Uterus (tissue), 4 donors: ENCODE results near the gene C2orf80. TPM values are rescaled to one million over a fixed set of nuclear protein-coding genes. Genes with fewer than 3 reads are reported as not detected.

Source experiments
- DNase-seq, 2 donors: peaks; one replicate each; pipeline ENCODE4 v3.0.0-alpha.2; 2019 to 2020
- H3K27ac ChIP-seq, 2 donors: fragments of 200-600 bp; sonication (generic); 1 replicate in 1 of 2; 2 replicates in 1 of 2; pipeline ENCODE4 v1.5.1; 2016 to 2018
- H3K27me3 ChIP-seq, 2 donors: fragments of 200-600 bp; sonication (generic); one replicate each; pipeline ENCODE4 v1.5.1; 2018 to 2019; ENCODE audit warnings: control low read depth in 1 of 2
- H3K36me3 ChIP-seq, 2 donors: fragments of 200-600 bp; sonication (generic); one replicate each; pipeline ENCODE4 v1.5.1; 2019; ENCODE audit warnings: control low read depth in 1 of 2
- H3K4me1 ChIP-seq, 2 donors: fragments of 200-600 bp; sonication (generic); one replicate each; pipeline ENCODE4 v1.5.1; 2018 to 2019; ENCODE audit warnings: control low read depth in 1 of 2
- H3K4me3 ChIP-seq, 2 donors: fragments of 200-600 bp; sonication (generic); 1 replicate in 1 of 2; 2 replicates in 1 of 2; pipeline ENCODE4 v1.5.1; 2018 to 2019; ENCODE audit warnings: mild to moderate bottlenecking in 1 of 2
- H3K9me3 ChIP-seq, 2 donors: fragments of 200-600 bp; sonication (generic); one replicate each; pipeline ENCODE4 v1.5.1; 2019; ENCODE audit warnings: control low read depth in 1 of 2
- CTCF ChIP-seq, 4 experiments: fragments of 200-600 bp in 2 of 4; fragments of 450-650 bp in 2 of 4; sonication (generic) in 2 of 4; IDR thresholded peaks; one replicate each; pipeline ENCODE4 v1.5.1; 2016 to 2019; ENCODE audit warnings: antibody characterized with exemption in 4 of 4, mild to moderate bottlenecking in 2 of 4, moderate library complexity in 1 of 4
- POLR2A ChIP-seq, 2 donors: fragments of 450-650 bp; IDR thresholded peaks; one replicate each; pipeline ENCODE4 v1.6.1; 2016; ENCODE audit warnings: antibody characterized with exemption in 2 of 2, mild to moderate bottlenecking in 1 of 2, moderate library complexity in 1 of 2
- intact Hi-C: fragments of 100-400 bp; cut with DNase I; formaldehyde crosslinking; loops from one replicate; pipeline ENCODE4 v1.15.1; 2023; ENCODE audit warnings: low total_unique reads
- total RNA-seq, 4 donors: library from RNA; depleted of rRNA in 3 of 4; stranded (reverse); fragments of >200 nt in 3 of 4; gene quantifications; one replicate each; pipeline versions ENCODE4 v1.1.0 to v1.2.4, GENCODE V29; 2014 to 2023
- donor health status: DM: yes; HTN: yes; CAD: no.

Gene C2orf80
- total RNA-seq, 4 donors from 2014 or later: not detected

DNA sequence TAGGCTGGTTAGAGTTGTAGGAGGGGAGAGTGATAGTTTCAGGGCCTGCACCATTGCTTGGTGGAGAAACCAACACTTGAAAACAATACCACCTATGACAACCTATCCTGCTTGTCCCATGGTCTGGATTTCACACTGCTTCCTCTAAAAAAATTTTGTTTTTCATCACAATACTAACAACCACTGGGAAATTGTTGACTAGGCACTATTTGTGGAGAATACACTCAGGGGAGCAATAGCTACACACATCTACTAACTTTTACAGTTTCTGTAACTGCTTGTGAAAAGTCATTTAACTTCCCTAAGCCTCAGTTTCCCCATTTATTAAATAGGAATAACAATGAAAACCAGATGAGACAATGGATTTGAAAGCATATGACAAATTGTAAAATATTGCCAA lies 39.7 kb downstream of the C2orf80 start:
- Histone ChIP-seq H3K36me3 (no peaks in the 10 kb centered on the region), H3K9me3 (no peaks in the 10 kb centered on the region), H3K4me3 (no peak overlapping the region), H3K27ac (no peak overlapping the region), H3K27me3 (no peaks in the 10 kb centered on the region), H3K4me1 (no peaks in the 10 kb centered on the region)
- TF ChIP-seq POLR2A (IDR thresholded peaks at IDR 0.05) (no peak), CTCF (IDR thresholded peaks at IDR 0.05) (no peak)
- intact Hi-C loops: no loop called here
- no peak for DNase-seq

DNA sequence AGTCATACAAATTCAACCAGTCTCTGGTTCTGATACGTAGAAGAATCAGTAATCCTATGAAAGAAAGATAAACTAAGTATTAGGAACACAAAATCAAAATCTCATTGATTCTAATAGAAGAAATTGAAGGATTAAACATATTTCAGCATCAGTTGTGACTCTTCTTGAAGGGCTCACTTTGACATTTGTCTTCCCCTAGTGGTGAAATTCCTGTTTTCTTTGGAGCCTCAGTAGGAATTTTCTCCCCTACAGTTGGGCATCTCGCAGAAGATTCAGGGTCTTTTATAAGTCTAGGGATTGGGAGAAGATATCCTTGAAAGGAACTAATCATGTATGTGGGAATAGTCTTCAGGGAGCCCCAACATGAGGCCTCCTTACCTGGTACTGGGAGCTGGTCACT lies 41.0 kb downstream of the C2orf80 start:
- no peak overlapping the region for H3K27ac ChIP-seq
- H3K4me1 ChIP-seq: no peaks in the 10 kb centered on the region
- H3K9me3 ChIP-seq: no peaks in the 10 kb centered on the region
- no peak for DNase-seq
- H3K27me3 ChIP-seq: no peaks in the 10 kb centered on the region
- no peak overlapping the region for H3K4me3 ChIP-seq
- intact Hi-C loops: no loop called here
- no peaks in the 10 kb centered on the region for H3K36me3 ChIP-seq
- TF ChIP-seq POLR2A (IDR thresholded peaks at IDR 0.05) (no peak), CTCF (IDR thresholded peaks at IDR 0.05) (no peak)

- H3K9me3 ChIP-seq: no peaks in the 10 kb centered on the region
- H3K4me1 ChIP-seq: no peaks in the 10 kb centered on the region
- TF ChIP-seq CTCF (IDR thresholded peaks at IDR 0.05) (no peak), POLR2A (IDR thresholded peaks at IDR 0.05) (no peak)
- H3K27me3 ChIP-seq: no peaks in the 10 kb centered on the region
- DNase-seq: no peak
- no peak overlapping the region for H3K4me3 ChIP-seq
- intact Hi-C loops: no loop called here
- H3K27ac ChIP-seq: no peak overlapping the region
- H3K36me3 ChIP-seq: no peaks in the 10 kb centered on the region
Measured at GRCh38 chr2:208147759-208148158, 42.1 kb downstream of the C2orf80 start.

DNA sequence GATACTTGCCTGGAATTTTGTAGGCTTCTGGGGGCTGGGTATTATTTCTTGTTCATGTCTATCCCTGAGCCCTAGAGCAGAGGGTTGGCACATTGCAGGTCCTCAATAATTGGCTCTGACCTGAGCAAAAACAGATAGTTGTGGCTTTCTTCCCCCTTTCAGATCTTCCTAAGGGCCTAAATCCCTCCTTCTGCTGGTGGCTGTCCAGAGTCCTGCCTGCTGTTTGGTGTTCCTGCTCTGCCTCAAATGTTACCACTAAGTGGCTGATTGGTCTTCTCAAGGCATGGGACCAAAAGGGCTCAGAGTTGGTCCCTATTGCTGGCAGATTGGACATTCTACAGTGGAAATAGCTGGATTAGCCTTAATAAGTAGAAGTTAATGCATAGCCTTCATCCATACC lies 42.8 kb downstream of the C2orf80 start:
- H3K9me3 ChIP-seq: no peaks in the 10 kb centered on the region
- no peaks in the 10 kb centered on the region for H3K36me3 ChIP-seq
- TF ChIP-seq CTCF (IDR thresholded peaks at IDR 0.05) (no peak), POLR2A (IDR thresholded peaks at IDR 0.05) (no peak)
- no peak for DNase-seq
- H3K4me3 ChIP-seq: no peak overlapping the region
- H3K27ac ChIP-seq: no peak overlapping the region
- no peaks in the 10 kb centered on the region for H3K27me3 ChIP-seq
- intact Hi-C loops: no loop called here
- H3K4me1 ChIP-seq: no peaks in the 10 kb centered on the region

GRCh38 chr2:208146006-208146405 lies 43.8 kb downstream of the C2orf80 start, which contains the start of gene CRYGB:
TSS of gene CRYGB (minus strand) at chr2:208146158. CDS start at chr2:208146120, 38 bp downstream.
- DNase-seq: no peak
- intact Hi-C loops: no loop called here
- Histone ChIP-seq H3K27ac (no peak within 1 kb of the TSS), H3K4me1 (no peaks in the 10 kb centered on the region), H3K9me3 (no peaks in the 10 kb centered on the region), H3K36me3 (no peaks in the 10 kb centered on the region), H3K27me3 (no peaks in the 10 kb centered on the region), H3K4me3 (no peak within 1 kb of the TSS)
- TF ChIP-seq CTCF (IDR thresholded peaks at IDR 0.05) (no peak), POLR2A (IDR thresholded peaks at IDR 0.05) (no peak)
